ENCODE results near the gene SPEM3. TPM values are rescaled to one million over a fixed set of nuclear protein-coding genes. Genes with fewer than 3 reads are reported as not detected.

The SPEM3 gene
- polyA plus RNA-seq, 3 donors: not detected

GRCh38 chr17:7427549-7427948 lies 1.1 kb upstream of the SPEM3 start:
- H3K27me3 ChIP-seq (ENCODE audit: control insufficient read depth in 2 of 2, insufficient read depth in 2 of 2, low read length in 2 of 2): no peaks in the 10 kb centered on the region
- H2AFZ ChIP-seq (ENCODE audit: insufficient read depth, low read depth, low read length, poor library complexity, severe bottlenecking): no peak overlapping the region
- no peaks in the 10 kb centered on the region for H3K9me3 ChIP-seq (replicated peaks in 1 of 2; ENCODE audit: control insufficient read depth in 1 of 2, insufficient read depth in 1 of 2, low read length in 2 of 2)
- H3K9me3 Mint-ChIP-seq: no peaks in the 10 kb centered on the region
- H3K4me3 Mint-ChIP-seq: no peak overlapping the region
- no peaks in the 10 kb centered on the region for H3K36me3 Mint-ChIP-seq
- no peak overlapping the region for H3K9ac ChIP-seq (ENCODE audit: insufficient read depth, low read length, poor library complexity, severe bottlenecking)
- intact Hi-C loops (cut with micrococcal nuclease): no loop called here
- peaks cover 0 to 3% (median 2%) of the 10 kb centered on the region in 3 donors for H3K27me3 Mint-ChIP-seq (ENCODE audit: low read depth in 3 of 3)
- H3K4me1 ChIP-seq (ENCODE audit: control insufficient read depth in 1 of 2, insufficient read depth in 2 of 2, low read length in 2 of 2): no peaks in the 10 kb centered on the region
- no peaks in the 10 kb centered on the region for H3K79me2 ChIP-seq (ENCODE audit: insufficient read depth, low read length)
- no peaks in the 10 kb centered on the region for H3K4me1 Mint-ChIP-seq
- H3K27ac ChIP-seq (ENCODE audit: low read depth in 1 of 2, low read length in 2 of 2): no peak overlapping the region
- TF ChIP-seq, protein P1, sequence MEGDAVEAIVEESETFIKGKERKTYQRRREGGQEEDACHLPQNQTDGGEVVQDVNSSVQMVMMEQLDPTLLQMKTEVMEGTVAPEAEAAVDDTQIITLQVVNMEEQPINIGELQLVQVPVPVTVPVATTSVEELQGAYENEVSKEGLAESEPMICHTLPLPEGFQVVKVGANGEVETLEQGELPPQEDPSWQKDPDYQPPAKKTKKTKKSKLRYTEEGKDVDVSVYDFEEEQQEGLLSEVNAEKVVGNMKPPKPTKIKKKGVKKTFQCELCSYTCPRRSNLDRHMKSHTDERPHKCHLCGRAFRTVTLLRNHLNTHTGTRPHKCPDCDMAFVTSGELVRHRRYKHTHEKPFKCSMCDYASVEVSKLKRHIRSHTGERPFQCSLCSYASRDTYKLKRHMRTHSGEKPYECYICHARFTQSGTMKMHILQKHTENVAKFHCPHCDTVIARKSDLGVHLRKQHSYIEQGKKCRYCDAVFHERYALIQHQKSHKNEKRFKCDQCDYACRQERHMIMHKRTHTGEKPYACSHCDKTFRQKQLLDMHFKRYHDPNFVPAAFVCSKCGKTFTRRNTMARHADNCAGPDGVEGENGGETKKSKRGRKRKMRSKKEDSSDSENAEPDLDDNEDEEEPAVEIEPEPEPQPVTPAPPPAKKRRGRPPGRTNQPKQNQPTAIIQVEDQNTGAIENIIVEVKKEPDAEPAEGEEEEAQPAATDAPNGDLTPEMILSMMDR (IDR thresholded peaks at IDR 0.05): no peak
- H3K36me3 ChIP-seq (replicated peaks in 1 of 2; ENCODE audit: control insufficient read depth in 1 of 2, insufficient read depth in 2 of 2, low read length in 2 of 2): no peaks in the 10 kb centered on the region
- H3K27ac Mint-ChIP-seq: no peak overlapping the region
- no peak for DNase-seq
- no peak overlapping the region for H3K4me3 ChIP-seq (replicated peaks in 1 of 3; ENCODE audit: low read depth in 2 of 3, low read length in 3 of 3)
- no peak overlapping the region for H3K4me2 ChIP-seq (replicated peaks; ENCODE audit: extremely low read depth, low read length, poor library complexity, severe bottlenecking)
- H4K20me1 ChIP-seq (ENCODE audit: insufficient read depth, low read length): no peaks in the 10 kb centered on the region
- 94% methylated on average over 5 of the region's 7 CpGs for WGBS (ENCODE audit: insufficient coverage)

- Histone ChIP-seq H3K36me3 (replicated peaks in 1 of 2; ENCODE audit: control insufficient read depth in 1 of 2, insufficient read depth in 2 of 2, low read length in 2 of 2) (no peaks in the 10 kb centered on the region), H3K9me3 (replicated peaks in 1 of 2; ENCODE audit: control insufficient read depth in 1 of 2, insufficient read depth in 1 of 2, low read length in 2 of 2) (no peaks in the 10 kb centered on the region), H3K9ac (ENCODE audit: insufficient read depth, low read length, poor library complexity, severe bottlenecking) (no peak overlapping the region), H3K4me3 (replicated peaks in 1 of 3; ENCODE audit: low read depth in 2 of 3, low read length in 3 of 3) (no peak overlapping the region), H3K79me2 (ENCODE audit: insufficient read depth, low read length) (no peaks in the 10 kb centered on the region), H3K27ac (ENCODE audit: low read depth in 1 of 2, low read length in 2 of 2) (no peak overlapping the region), H4K20me1 (ENCODE audit: insufficient read depth, low read length) (no peaks in the 10 kb centered on the region), H3K4me1 (ENCODE audit: control insufficient read depth in 1 of 2, insufficient read depth in 2 of 2, low read length in 2 of 2) (peaks cover 0 to 3% of the 10 kb centered on the region in 2 donors), H3K4me2 (replicated peaks; ENCODE audit: extremely low read depth, low read length, poor library complexity, severe bottlenecking) (no peak overlapping the region), H2AFZ (ENCODE audit: insufficient read depth, low read depth, low read length, poor library complexity, severe bottlenecking) (no peak overlapping the region), H3K27me3 (ENCODE audit: control insufficient read depth in 2 of 2, insufficient read depth in 2 of 2, low read length in 2 of 2) (no peaks in the 10 kb centered on the region)
- 96% methylated on average over 10 of the region's 10 CpGs for WGBS (ENCODE audit: insufficient coverage)
- peaks cover under 1% of the 10 kb centered on the region for H3K4me1 Mint-ChIP-seq
- no peak overlapping the region for H3K27ac Mint-ChIP-seq
- TF ChIP-seq, protein P1 (IDR thresholded peaks at IDR 0.05): no peak
- H3K27me3 Mint-ChIP-seq (ENCODE audit: low read depth in 3 of 3): peaks cover 0 to 3% (median 0%) of the 10 kb centered on the region in 3 donors
- no peak for DNase-seq
- no peaks in the 10 kb centered on the region for H3K9me3 Mint-ChIP-seq
- H3K4me3 Mint-ChIP-seq: no peak overlapping the region
- no peaks in the 10 kb centered on the region for H3K36me3 Mint-ChIP-seq
- intact Hi-C loops (cut with micrococcal nuclease): loop anchor here in 1 of 2 donors (5.0 to 10.0 kb wide), 3 partner anchors 42 to 255 kb away; partner anchors contain the start of genes SENP3, TP53 and WRAP53
These were observed 1.1 kb downstream of the SPEM3 start for GRCh38 chr17:7429722-7430121.
